Sigmoid colon (tissue), 7 donors: ENCODE data around the gene SPACA7. TPM values are rescaled to one million over a fixed set of nuclear protein-coding genes. Genes with fewer than 3 reads are reported as not detected.

Experiments used
- DNase-seq: peaks from one replicate; pipeline ENCODE4 v3.0.0-alpha.2; 2019
- H3K27ac ChIP-seq, 4 donors: fragments of 200-600 bp; sonication (generic); one replicate each; pipeline ENCODE4 v1.5.1; 2016 to 2019; ENCODE audit warnings: mild to moderate bottlenecking in 1 of 4
- H3K27me3 ChIP-seq, 3 donors: fragments of 200-600 bp; sonication (generic); one replicate each; pipeline ENCODE4 v1.5.1; 2019; ENCODE audit warnings: mild to moderate bottlenecking in 1 of 3
- H3K36me3 ChIP-seq, 4 donors: fragments of 200-600 bp; sonication (generic); one replicate each; pipeline ENCODE4 v1.5.1; 2016 to 2019
- H3K4me1 ChIP-seq, 4 donors: fragments of 200-600 bp; sonication (generic); one replicate each; pipeline ENCODE4 v1.5.1; 2017 to 2019
- H3K4me3 ChIP-seq, 4 donors: fragments of 200-600 bp; sonication (generic); one replicate each; pipeline ENCODE4 v1.5.1; 2017 to 2019; ENCODE audit warnings: mild to moderate bottlenecking in 2 of 4, moderate library complexity in 1 of 4
- H3K9me3 ChIP-seq, 4 donors: fragments of 200-600 bp in 3 of 4; sonication (generic) in 3 of 4; one replicate each; pipeline versions ENCODE4 v1.5.1 to v1.6.1; 2013 to 2019
- CTCF ChIP-seq, 4 experiments: fragments of 450-650 bp in 3 of 4; fragments of 200-600 bp in 1 of 4; IDR thresholded peaks; one replicate each; pipeline ENCODE4 v1.5.1; 2016 to 2019; ENCODE audit warnings: antibody characterized with exemption in 4 of 4, mild to moderate bottlenecking in 3 of 4, moderate library complexity in 2 of 4
- EP300 ChIP-seq, 4 donors: sonication (generic); formaldehyde crosslinking; IDR thresholded peaks; one replicate each; pipeline ENCODE4 v1.6.1; 2017; ENCODE audit warnings: antibody characterized with exemption in 4 of 4
- POLR2A ChIP-seq, 2 donors: fragments of 450-650 bp; IDR thresholded peaks; one replicate each; pipeline ENCODE4 v1.6.1; 2016; ENCODE audit warnings: antibody characterized with exemption in 2 of 2, mild to moderate bottlenecking in 2 of 2, moderate library complexity in 2 of 2
- POLR2AphosphoS5 ChIP-seq, 4 donors: sonication (generic); formaldehyde crosslinking; IDR thresholded peaks; one replicate each; pipeline ENCODE4 v1.6.1; 2017; ENCODE audit warnings: antibody characterized with exemption in 4 of 4
- WGBS, 2 donors: extraction: QIAGEN DNeasy Blood & Tissue Kit; methylation state at CpG; one replicate each; pipeline ENCODE4 v1.1.7; 2013; 5-methylcytosine and 5-hydroxymethylcytosine counted together
- intact Hi-C: fragments of 100-400 bp; cut with DNase I; formaldehyde crosslinking; loops from one replicate; pipeline ENCODE4 v1.15.1; 2023
- polyA plus RNA-seq, 3 donors: library from polyadenylated mRNA; stranded (reverse); fragments of 200-250 nt; gene quantifications; one replicate each; pipeline ENCODE4 v1.2.3, GENCODE V29; 2013
- total RNA-seq, 4 donors: library from RNA; depleted of rRNA; stranded (reverse); fragments of >200 nt; gene quantifications; one replicate each; pipeline ENCODE4 v1.1.0, GENCODE V29; 2016
- donor health status: healthy with polysubstance abuse.
- donor health status: Bipolar disorder and iron deficiency.
- donor health status: healthy.

The SPACA7 gene
- total and polyA plus RNA-seq, 7 donors: not detected

GRCh38 chr13:112343591-112343990 lies 32.6 kb upstream of the SPACA7 start:
- no peak for DNase-seq
- H3K4me3 ChIP-seq: no peak overlapping the region
- TF ChIP-seq CTCF (IDR thresholded peaks at IDR 0.05) (no peak), POLR2A (IDR thresholded peaks at IDR 0.05) (no peak), POLR2AphosphoS5 (IDR thresholded peaks at IDR 0.05) (no peak), EP300 (IDR thresholded peaks at IDR 0.05) (no peak)
- peaks cover 0 to 37% (median 6%) of the 10 kb centered on the region in 3 donors for H3K27me3 ChIP-seq
- no peaks in the 10 kb centered on the region for H3K36me3 ChIP-seq
- 83 to 88% methylated on average over 25 of the region's 25 CpGs for WGBS, 2 donors
- intact Hi-C loops: no loop called here
- H3K9me3 ChIP-seq: no peaks in the 10 kb centered on the region
- no peaks in the 10 kb centered on the region for H3K4me1 ChIP-seq
- no peak overlapping the region for H3K27ac ChIP-seq

GRCh38 chr13:112345826-112346172 lies 30.4 kb upstream of the SPACA7 start:
- Histone ChIP-seq H3K4me1 (no peaks in the 10 kb centered on the region), H3K9me3 (no peaks in the 10 kb centered on the region), H3K27me3 (peaks cover 0 to 37% (median 6%) of the 10 kb centered on the region in 3 donors), H3K27ac (no peak overlapping the region), H3K36me3 (no peaks in the 10 kb centered on the region), H3K4me3 (no peak overlapping the region)
- intact Hi-C loops: no loop called here
- 58 to 61% methylated on average over 7 of the region's 7 CpGs for WGBS, 2 donors
- no peak for DNase-seq
- no peak for TF ChIP-seq CTCF (IDR thresholded peaks at IDR 0.05)
- no peak for TF ChIP-seq POLR2A (IDR thresholded peaks at IDR 0.05)
- TF ChIP-seq POLR2AphosphoS5 (IDR thresholded peaks at IDR 0.05): no peak
- no peak for TF ChIP-seq EP300 (IDR thresholded peaks at IDR 0.05)

GRCh38 chr13:112346173-112346898 lies 29.8 kb upstream of the SPACA7 start:
- TF ChIP-seq POLR2AphosphoS5 (IDR thresholded peaks at IDR 0.05) (no peak), POLR2A (IDR thresholded peaks at IDR 0.05) (no peak), CTCF (IDR thresholded peaks at IDR 0.05) (no peak), EP300 (IDR thresholded peaks at IDR 0.05) (no peak)
- H3K9me3 ChIP-seq: no peaks in the 10 kb centered on the region
- 15% methylated on average over 22 of the region's 22 CpGs for WGBS, 2 donors
- H3K27me3 ChIP-seq: peaks cover 0 to 37% (median 6%) of the 10 kb centered on the region in 3 donors
- H3K36me3 ChIP-seq: no peaks in the 10 kb centered on the region
- no peak for DNase-seq
- intact Hi-C loops: no loop called here
- no peak overlapping the region for H3K4me3 ChIP-seq
- no peak overlapping the region for H3K27ac ChIP-seq
- H3K4me1 ChIP-seq: no peaks in the 10 kb centered on the region

- no peak for DNase-seq
- Histone ChIP-seq H3K36me3 (no peaks in the 10 kb centered on the region), H3K27me3 (peaks cover 0 to 34% (median 6%) of the 10 kb centered on the region in 3 donors), H3K4me3 (no peak overlapping the region), H3K9me3 (no peaks in the 10 kb centered on the region), H3K27ac (no peak overlapping the region), H3K4me1 (no peaks in the 10 kb centered on the region)
- TF ChIP-seq CTCF (IDR thresholded peaks at IDR 0.05) (no peak), POLR2A (IDR thresholded peaks at IDR 0.05) (no peak), POLR2AphosphoS5 (IDR thresholded peaks at IDR 0.05) (no peak), EP300 (IDR thresholded peaks at IDR 0.05) (no peak)
- intact Hi-C loops: no loop called here
- WGBS, 2 donors: 29 to 57% methylated on average over 9 of the region's 9 CpGs
Measured at GRCh38 chr13:112346899-112347229, 29.3 kb upstream of the SPACA7 start.

- intact Hi-C loops: no loop called here
- no peaks in the 10 kb centered on the region for H3K36me3 ChIP-seq
- TF ChIP-seq EP300 (IDR thresholded peaks at IDR 0.05): no peak
- peaks cover 0 to 24% (median 0%) of the 10 kb centered on the region in 3 donors for H3K27me3 ChIP-seq
- no peak overlapping the region for H3K4me3 ChIP-seq
- no peak overlapping the region for H3K27ac ChIP-seq
- H3K4me1 ChIP-seq: no peaks in the 10 kb centered on the region
- DNase-seq: no peak
- 66 to 72% methylated on average over 10 of the region's 10 CpGs for WGBS, 2 donors
- H3K9me3 ChIP-seq: no peaks in the 10 kb centered on the region
Measured at GRCh38 chr13:112347986-112348385, 28.2 kb upstream of the SPACA7 start.
